ENCODE data around the gene DISP3.

The DISP3 gene

DNA sequence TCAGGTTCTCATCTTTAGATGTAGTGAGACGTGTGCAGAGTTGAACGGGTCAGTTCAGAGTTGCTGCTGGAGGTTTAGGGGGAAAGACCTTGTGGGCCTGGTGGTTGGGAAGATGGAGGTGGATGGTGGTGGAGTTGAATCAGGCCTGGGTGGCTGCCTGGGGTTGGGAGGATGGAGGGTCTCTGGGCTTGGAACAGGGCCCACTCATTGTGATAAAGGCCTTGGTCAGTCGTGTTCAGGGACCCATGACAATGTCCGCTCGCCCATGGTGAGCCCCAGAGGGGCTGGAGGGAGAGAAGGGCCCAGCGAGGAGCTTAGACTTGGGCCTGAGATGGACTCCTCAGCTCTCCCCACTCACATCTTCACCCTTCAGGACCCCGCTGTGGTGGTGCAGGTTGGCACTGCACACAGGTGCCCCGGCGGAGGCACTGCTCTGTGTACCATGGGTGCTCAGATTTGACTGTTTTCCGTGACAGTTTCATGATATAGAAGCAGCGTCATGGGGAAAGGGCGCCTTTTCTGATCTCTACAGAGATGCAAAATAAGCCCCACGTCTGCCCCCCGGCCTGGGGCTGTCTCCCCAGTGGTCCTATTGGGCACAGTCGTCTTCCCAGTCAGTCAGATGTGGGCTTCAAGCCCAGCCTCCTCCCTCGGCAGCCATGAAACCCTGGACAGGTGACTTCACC, 39.2 kb downstream of the DISP3 start:
- DNase-seq: no peak

DNA sequence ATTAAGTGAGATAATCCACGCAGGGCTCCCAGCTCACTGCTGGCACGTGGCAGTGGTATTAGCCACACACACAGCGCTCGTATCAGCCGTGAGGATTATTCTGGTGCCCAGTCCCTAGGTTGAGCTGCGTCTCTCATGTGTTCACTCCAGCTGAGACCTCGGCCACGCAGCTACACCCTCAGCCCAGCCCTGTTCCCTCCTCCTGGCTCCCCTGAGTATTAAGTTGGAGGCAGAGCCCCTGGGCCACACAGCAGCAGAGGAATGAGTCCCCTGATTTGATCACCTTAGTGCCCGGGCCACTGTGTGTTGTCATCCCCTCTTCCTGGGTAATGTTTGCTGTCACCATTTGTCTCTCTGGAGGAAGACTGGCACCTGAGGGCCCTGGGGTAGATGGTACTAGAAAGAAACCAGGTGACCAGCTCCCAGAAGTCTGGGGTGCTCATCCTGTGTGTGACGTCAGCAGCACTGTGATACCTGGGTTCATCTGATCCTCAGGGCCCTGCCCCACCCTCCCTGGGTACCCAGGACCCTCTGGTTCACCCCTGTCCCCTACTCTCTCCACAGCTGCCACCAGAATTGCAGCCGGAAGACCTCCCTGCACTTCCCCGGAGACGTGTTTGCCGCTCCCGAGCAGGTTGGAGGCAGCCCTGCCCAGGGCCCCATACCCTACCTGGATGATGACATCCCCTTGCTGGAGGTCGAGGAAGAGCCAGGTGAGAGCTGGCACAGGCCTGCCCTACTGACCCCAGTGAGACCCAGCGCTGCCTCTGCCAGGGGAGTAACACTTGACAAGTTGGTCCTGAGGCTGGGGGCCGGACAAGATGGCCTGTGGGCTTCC, 40.1 kb downstream of the DISP3 start:
- no peak for DNase-seq

DNA sequence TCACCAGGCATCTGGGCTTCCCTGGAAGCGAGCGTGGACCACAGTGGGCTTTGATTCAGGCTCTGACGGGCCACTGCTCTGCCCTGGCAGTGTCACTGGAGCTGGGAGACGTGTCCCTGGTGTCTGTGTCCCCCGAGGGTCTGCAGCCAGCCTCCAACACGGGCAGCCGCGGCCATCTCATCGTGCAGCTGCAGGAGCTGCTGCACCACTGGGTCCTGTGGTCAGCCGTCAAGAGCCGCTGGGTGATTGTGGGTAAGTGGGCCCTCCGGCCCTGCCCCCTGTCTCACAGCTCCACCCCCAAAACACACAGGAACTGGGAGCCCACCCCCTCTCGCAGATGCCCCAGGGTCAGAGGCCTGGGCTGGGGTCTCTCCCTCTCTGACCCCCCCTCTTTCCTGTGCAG, 40.7 kb downstream of the DISP3 start:
- DNase-seq: no peak

DNA sequence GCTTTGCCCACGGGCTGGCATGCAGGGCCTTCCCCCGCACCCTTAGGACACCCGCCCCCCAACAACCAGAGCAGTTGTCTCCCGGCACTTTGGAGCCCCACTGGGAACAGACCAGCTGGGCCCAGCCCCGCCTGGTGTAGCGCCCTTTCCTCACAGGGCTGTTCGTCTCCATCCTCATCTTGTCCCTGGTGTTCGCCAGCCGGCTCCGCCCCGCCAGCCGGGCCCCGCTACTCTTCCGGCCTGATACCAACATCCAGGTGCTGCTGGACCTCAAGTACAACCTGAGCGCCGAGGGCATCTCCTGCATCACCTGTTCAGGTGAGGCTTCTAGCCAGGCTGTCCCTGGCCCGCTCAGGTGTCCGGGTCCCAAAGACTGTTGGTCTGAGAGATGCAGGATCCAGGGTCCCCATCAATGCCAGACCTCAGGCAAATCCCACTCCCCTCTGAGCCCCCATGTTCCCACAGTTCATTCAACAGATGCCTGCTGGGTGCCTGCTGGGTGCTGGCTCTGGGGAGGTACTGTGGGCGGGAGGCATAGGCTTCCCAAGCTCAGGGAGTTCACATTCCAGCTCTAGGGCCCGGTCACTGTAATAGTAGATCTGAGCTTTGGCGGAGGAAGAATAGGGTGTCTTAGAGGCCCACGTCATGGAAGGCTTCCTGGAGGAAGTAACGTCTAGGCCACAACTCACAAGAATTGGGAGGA, 41.7 kb downstream of the DISP3 start:
- no peak for DNase-seq

DNA sequence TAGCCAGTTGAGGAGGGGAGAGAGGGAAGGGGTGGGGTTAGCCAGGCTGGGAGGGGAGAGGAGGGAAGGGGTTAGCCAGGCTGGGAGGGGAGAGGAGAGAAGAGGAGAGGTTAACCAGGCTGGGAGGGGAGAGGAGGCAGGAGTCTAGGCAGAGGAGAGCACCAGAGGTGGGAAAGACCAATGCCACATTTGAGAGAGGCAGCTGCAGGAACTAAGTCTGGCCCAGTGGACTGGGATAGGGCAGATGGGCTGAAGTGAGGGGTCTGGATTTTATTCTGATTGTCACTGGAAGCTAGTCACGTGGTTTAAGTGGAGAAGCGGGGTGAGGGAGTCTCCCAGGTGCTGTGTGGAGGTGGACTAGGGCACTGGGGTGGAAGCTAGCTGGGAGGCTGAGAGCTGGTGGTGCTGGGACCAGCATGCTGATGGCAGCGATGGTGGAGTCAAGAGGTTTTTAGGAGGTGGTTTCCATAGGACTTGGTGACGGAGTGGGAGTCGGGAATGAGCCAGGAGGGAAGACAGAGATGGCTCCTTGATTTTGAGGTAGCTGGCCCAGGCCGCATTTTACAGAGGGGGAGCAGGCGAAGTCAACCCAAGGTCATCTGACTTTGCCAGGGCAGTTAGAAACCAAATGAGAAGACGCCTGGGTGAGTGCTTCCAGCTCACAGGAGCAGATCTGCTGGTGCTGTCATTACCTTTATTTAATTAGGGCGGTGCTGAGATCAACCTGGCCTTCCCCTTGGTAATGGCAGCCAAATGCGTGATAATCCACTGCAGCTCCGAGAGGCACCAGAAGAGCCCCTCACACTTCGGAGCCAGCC, 42.8 kb downstream of the DISP3 start:
- no peak for DNase-seq

DNA sequence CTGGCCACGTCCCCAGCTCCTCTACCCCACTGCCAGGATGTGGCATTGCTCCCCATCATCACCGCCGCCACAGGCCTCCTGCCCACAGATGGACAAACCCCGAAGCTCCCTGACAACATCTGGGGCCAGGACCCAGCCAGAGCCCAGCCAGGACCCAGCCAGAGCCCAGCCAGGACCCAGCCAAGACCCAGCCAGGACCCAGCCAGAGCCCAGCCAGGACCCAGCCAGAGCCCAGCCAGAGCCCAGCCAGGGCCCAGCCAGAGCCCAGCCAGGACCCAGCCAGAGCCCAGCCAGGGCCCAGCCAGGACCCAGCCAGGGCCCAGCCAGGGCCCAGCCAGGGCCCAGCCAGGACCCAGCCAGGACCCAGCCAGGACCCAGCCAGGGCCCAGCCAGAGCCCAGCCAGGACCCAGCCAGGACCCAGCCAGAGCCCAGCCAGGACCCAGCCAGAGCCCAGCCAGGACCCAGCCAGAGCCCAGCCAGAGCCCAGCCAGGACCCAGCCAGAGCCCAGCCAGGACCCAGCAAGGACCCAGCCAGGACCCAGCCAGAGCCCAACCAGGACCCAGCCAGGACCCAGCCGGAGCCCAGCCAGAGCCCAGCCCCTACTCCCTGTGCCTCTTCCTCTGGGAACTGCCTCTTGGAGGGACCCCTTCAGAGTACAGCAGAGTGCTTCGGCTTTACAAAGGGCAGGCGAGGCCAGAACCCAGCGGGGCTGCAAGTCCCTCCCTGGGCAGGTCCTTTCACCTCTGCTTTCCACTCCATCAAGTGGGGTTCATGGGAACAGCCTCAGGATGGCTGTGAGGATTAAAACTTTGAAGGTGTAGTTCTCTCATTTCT, 43.7 kb downstream of the DISP3 start:
- DNase-seq: no peak

DNA sequence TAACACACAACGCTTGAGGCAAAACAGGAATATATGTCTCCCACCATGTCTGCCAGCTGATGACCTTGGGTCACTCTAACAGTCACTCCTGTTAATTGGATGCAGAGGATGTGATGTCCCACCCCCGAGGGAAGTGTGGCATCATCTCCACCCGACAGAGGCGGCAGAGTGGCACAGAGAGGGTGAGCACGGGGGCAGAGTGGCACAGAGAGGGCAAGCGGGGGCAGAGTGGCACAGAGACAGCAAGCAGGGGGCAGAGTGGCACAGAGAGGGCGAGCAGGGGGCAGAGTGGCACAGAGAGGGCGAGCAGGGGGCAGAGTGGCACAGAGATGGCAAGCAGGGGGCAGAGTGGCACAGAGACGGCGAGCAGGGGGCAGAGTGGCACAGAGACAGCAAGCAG, 44.3 kb downstream of the DISP3 start:
- no peak for DNase-seq

DNA sequence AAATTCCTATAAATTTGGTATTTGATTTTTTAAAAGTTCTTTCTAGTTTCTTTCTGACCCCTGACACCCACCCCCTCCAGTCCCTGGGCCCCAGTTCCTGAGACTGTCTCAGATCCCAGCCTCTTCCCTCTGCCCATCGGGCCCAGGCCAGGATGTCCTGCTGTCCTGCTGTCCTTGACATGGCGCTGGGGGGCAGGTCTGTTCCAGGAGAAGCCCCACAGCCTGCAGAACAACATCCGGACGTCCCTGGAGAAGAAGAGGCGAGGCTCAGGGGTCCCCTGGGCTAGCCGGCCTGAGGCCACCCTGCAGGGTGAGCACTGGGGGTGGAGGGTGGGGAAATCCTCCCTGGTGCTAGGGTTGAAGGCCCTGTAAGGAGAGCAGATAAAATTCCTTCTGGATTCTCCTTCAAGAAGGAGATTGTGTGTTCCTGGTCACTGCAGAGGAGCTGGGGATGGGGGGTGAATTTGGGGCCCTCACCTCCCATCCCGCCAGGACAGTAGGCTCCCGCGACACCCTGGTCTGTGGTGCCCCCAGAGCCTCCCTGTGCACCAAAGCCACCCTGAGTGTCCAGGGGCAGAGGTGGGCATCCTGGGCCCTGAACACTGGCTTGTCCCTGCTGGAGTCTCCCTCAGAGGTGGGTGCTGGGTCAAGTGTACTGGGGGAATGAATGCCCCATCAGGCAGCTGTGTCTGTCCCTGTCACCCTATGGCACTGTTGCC, 45.0 kb downstream of the DISP3 start:
- DNase-seq: no peak

DNA sequence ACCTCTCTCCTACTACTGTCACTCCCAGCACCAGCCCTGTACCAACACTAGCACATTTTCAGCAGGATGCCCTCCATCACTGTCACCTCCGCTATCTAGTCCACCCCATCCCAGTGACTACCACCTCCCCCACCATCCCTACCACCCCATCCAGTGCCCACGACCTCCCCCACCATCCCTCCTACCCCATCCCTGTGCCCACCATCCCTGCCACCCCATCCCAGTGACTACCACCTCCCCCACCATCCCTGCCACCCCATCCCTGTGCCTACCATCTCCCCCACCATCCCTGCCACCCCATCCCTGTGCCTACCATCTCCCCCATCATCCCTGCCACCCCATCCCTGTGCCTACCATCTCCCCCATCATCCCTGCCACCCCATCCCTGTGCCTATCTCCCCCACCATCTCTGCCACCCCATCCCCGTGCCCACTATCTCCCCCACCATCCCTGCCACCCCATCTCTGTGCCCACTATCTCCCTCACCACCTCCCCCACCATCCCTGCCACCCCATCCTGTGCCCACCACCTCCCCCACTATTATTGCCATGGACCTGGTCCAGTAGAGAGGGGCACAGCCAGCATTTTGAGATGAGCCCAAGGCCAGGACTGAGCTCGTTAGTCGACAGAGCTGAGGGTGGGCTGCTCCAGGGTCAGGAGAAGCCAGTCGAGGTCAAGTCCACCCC, 45.7 kb downstream of the DISP3 start:
- no peak for DNase-seq

DNA sequence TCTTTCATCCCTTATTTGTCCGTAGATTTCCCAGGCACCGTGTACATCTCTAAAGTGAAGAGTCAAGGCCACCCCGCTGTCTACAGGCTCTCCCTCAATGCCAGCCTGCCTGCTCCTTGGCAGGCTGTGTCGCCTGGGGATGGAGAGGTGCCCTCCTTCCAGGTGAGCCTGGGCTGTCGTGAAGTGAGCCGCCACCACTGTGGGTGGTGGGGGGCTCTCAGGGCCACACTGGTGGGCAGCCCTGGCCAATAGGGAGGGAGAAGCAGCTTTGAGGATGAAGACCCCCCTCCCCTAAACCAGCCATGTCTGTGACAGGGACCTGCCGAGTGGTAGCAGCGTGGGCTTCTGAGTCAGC, 46.2 kb downstream of the DISP3 start:
- no peak for DNase-seq

DNA sequence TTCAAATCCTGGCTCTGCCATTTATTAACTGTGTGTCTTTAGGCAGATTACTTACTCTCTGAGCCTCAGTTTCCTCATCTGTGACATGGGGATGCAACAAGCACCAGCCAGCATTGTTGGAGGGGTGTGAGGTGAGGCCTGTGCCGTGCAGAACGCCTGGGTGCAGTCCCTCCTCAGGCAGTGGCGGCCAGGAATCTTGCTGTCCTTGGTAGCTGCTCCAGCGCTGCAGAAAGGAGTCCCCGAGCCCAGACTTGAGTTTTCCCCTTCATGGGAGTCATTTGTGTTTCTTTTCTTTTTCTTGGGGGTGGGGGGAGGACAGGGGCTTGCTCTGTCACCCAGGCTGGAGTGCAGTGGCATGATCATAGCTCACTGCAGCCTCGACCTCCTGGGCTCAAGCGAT, 46.6 kb downstream of the DISP3 start:
- no peak for DNase-seq

DNA sequence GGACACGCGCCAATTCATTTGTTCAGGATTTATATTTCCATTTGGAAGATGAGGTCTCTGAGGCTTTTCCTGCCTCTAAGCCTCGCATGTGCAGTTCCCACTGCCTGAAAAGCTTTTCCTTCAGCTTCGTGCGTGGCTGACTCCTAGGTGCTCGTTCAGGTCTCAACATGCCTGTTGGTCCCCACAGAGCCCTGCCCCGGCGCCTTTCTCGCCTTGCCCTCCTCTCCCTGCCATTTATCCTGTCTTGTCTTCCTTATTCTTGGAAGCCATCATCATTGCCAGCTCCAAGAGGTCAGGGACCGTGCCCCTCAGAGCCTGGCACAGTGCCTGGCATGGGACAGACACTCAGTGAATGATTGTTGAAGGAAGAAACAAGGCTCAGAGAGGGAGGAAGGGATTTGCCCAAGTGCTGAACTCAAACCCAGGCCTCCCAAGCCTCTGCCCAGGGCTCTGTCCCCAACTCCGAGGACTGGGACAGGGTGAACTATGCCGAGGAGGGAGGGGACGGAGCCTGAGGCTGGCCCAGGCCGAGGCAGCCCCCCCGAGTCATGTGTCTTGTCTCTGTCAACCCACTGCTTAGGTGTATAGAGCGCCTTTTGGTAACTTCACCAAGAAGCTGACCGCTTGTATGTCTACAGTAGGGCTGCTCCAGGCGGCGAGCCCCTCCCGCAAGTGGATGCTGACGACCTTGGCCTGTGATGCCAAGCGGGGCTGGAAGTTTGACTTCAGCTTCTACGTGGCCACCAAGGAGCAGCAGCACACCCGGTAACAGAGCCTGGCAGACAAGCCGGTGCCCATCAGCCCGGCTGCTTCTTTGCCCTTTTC, 47.3 kb downstream of the DISP3 start:
- DNase-seq: no peak

DNA sequence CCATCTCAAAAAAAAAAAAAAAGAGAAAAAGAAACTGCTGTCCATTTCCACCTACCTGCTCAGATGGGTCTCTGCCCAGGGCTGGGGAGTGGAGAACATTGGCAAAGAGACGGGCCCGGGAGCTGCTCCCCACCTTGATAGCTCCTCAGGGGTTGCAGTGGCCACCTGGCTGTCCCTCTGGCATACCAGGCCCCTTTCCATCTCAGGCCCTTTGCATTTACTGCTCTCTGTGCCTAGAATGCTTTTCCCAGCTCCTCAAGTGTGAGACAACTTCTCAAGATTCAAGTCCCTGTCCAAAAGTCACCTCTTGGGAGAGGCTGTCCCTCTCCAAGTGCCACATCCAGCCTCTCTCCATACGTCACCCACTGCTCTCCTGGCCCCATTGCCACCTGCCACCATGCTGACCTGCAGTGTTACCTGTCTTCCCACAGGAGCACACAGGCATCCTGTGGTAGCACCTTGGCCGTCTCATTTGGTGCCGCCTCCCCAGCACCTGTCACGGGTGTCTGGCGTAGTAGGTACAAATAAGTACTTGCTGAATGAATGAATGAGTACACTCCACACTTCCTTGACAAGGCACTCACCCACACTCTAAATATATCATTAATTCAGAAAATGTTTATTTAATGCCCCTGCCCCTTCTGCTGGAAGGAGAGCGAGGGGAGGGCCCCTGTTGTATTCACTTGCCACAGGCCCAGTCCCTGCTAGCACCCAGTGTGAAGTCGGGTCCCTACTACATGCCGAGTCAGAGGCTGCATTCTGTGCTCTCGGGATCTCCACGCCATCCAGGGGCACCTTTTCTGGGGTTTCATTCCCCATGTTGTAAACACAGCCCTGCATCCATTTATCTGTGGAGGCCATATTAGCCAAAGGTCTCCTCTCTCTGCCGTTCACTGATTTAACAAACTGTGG, 48.8 kb downstream of the DISP3 start:
- no peak for DNase-seq

DNA sequence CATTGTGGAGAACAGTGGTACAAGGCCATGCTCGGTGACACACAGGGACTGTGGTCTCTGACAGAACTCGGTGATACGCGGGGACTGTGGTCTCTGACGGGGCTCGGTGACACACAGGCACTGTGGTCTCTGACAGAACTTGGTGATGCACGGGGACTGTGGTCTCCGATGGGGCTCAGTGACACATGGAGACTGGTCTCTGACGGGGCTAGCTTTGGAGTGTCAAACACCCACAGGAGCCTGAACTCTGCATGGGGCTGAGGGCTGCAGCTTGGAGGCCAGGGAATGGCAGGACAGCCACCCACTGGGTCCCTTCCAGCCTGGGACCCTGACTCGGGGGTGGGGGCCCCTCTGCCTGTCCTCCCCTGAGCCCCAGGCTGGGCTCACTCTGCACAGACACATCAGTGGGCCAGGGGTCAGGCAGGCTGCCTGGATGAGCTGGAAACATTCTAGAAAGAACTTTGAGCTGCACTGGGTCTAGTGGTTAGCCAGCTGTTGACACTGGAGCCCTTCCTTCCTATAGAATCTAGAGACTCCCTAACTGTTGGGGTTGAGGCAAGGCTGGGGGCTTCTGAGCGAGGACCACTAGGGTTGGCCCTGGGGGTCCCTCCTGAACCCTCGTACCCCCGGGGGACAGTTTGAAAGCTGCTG, 49.8 kb downstream of the DISP3 start:
- DNase-seq: no peak

DNA sequence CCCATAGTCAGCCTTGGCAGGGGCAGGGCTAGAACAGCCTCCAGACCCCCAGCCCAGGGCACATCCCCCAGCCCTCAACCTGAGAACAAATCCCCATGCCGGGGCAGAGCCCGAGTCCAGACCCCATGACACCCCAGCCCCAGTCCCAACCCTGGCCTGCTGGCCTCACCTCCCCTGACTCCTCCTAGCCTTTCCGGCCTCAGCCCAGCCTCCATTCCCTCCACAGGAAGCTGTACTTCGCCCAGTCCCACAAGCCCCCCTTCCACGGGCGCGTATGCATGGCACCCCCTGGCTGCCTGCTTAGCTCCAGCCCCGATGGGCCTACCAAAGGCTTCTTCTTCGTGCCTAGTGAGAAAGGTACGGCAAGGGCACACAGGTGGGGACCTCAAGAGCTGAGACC, 50.4 kb downstream of the DISP3 start:
- DNase-seq: no peak

DNA sequence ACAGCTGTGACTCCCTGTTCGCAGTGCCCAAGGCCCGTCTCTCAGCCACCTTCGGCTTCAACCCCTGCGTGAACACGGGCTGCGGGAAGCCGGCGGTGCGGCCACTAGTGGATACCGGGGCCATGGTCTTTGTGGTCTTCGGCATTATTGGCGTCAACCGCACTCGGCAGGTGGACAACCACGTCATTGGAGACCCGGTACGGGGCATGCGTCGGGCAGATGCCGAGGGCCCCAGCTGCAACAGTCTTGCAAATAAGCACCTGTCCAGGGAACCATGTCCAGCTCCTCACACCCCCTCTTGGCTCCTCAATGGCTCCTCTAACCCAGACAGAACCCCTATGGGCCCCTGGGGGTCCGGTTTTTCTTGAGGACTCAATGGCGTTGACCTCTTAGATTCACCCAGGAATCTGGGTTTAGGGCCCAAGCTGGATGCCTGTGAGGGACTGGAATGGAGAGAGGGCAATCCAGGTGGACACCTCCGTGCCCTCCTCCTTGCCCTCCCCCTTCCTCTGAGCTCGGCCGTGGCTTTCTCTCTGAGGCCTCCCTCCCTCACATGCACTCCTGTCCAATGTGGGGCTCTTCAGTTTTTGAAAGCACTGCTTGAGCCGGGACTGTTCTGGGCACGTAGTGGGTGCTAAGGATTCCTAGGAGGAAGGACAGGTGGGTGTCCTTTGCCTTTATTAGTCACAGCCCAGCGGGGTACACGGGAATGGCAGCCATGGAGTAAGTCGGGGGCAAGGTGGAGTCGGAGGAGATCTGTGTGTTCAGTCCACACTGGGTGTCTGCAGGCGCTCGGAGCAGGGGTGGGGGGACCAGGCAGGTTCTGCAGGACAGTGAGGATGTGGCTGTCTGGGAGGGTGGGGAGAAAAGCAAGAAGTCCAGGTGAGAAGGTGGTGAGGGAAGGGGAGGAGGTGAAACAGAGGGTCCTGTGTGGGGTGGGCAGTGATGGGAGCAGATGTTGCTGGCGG, 51.1 kb downstream of the DISP3 start:
- DNase-seq: no peak

DNA sequence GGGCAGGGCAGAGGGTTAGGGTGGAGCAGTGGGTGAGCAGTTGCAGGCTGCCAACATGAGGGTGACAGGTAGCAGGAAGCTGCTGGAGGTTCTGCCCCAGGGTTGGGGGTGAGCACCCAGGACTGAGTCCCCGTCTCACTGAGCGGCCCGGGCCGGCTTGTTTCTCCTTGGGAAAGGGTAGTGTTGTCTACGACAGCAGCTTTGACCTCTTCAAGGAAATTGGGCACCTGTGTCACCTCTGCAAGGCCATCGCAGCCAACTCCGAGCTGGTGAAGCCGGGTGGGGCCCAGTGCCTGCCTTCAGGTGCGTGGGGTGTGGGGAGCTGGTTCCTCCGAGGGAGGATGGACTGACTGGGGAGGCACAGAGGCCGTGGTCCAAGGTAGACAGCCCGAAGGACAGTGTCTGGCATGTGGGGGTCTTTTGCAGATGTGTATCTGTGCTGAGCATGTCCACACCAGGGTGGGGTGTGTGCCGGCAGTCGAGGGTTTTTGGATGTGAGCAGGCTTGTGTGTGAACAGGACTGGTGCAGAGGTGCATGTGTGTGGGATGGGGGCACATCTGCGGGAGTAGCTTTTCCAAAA, 51.9 kb downstream of the DISP3 start:
- DNase-seq: no peak
